Hematopoietic multipotent progenitor cell treated with erythropoietin and hydrocortisone succinate and interleukin-3 and kit ligand, for 4 days (in vitro differentiated cells): ENCODE data around the gene PLCL1.
A peak's percentile ranks its signal among the peaks of the same experiment; 100 is the strongest.

Experiments used
- DNase-seq: peaks from one replicate; pipeline ENCODE4 v3.0.0-alpha.2; 2015

PLCL1 gene

GRCh38 chr2:197890168-197890567 lies 85.8 kb downstream of the PLCL1 start:
- DNase-seq = no peak

- DNase-seq = no peak
Measured at GRCh38 chr2:197891897-197892442, 87.6 kb downstream of the PLCL1 start.

GRCh38 chr2:197893403-197894177 lies 89.2 kb downstream of the PLCL1 start:
- DNase-seq = no peak

- peak; percentile 60 for DNase-seq
Measured at GRCh38 chr2:197894751-197895274, 90.4 kb downstream of the PLCL1 start.

GRCh38 chr2:197897960-197898678 lies 93.7 kb downstream of the PLCL1 start:
- no peak for DNase-seq

GRCh38 chr2:197904446-197904845 lies 100.1 kb downstream of the PLCL1 start:
- peak; percentile 41 for DNase-seq

GRCh38 chr2:197908156-197908555 lies 103.8 kb downstream of the PLCL1 start:
- no peak for DNase-seq

- DNase-seq = no peak
Measured at GRCh38 chr2:197908990-197909776, 104.8 kb downstream of the PLCL1 start.

GRCh38 chr2:197911667-197912066 lies 107.3 kb downstream of the PLCL1 start:
- no peak for DNase-seq

GRCh38 chr2:197913084-197913483 lies 108.7 kb downstream of the PLCL1 start:
- no peak for DNase-seq

- no peak for DNase-seq
Measured at GRCh38 chr2:197914778-197915177, 110.4 kb downstream of the PLCL1 start.

GRCh38 chr2:197915548-197916265 lies 111.3 kb downstream of the PLCL1 start:
- DNase-seq = peak; percentile 77

- peak; percentile 33 for DNase-seq
Measured at GRCh38 chr2:197919487-197919886, 115.1 kb downstream of the PLCL1 start.

- DNase-seq = no peak
Measured at GRCh38 chr2:197920088-197920487, 115.7 kb downstream of the PLCL1 start.

- no peak for DNase-seq
Measured at GRCh38 chr2:197920592-197921201, 116.3 kb downstream of the PLCL1 start.

GRCh38 chr2:197924483-197924882 lies 120.1 kb downstream of the PLCL1 start:
- DNase-seq = no peak

- DNase-seq = no peak
Measured at GRCh38 chr2:197925204-197925603, 120.8 kb downstream of the PLCL1 start.

GRCh38 chr2:197925976-197926375 lies 121.6 kb downstream of the PLCL1 start:
- no peak for DNase-seq

GRCh38 chr2:197926673-197927072 lies 122.3 kb downstream of the PLCL1 start:
- peak; percentile 59 for DNase-seq

- no peak for DNase-seq
Measured at GRCh38 chr2:197927994-197928393, 123.6 kb downstream of the PLCL1 start.

GRCh38 chr2:197929008-197929885 lies 124.9 kb downstream of the PLCL1 start:
- peak; percentile 76 for DNase-seq
